NCI-H446 treated with DMSO at 0.1 percent for 48 hours (cell line): Measurements from ENCODE around the gene RBM12.
"Not testable (repeated sequence)": the region's sequence is repeated elsewhere in the genome, so short reads cannot be mapped to it uniquely, and the experiment has no call there.

Source experiments
- DNase-seq: peaks from one replicate; lab custom pipeline; 2025; lab: John Stamatoyannopoulos, UW

Gene RBM12

GRCh38 chr20:35698298-35699126 is 33.8 kb upstream of the RBM12 start:
- DNase-seq: no peak

- no peak for DNase-seq
These were observed 33.1 kb upstream of the RBM12 start for GRCh38 chr20:35697696-35698297.

GRCh38 chr20:35695978-35696377 is 31.3 kb upstream of the RBM12 start:
- no peak for DNase-seq

GRCh38 chr20:35695245-35695749 is 30.6 kb upstream of the RBM12 start:
- no peak for DNase-seq

- DNase-seq: no peak
These were observed 25.6 kb upstream of the RBM12 start for GRCh38 chr20:35690265-35690664.

GRCh38 chr20:35686872-35687271 is 22.2 kb upstream of the RBM12 start:
- DNase-seq: not testable (repeated sequence)

GRCh38 chr20:35685368-35685767 is 20.7 kb upstream of the RBM12 start:
- DNase-seq: not testable (repeated sequence)

- DNase-seq: no peak
These were observed 17.3 kb upstream of the RBM12 start for GRCh38 chr20:35681960-35682359.

- no peak for DNase-seq
These were observed 15.9 kb upstream of the RBM12 start for GRCh38 chr20:35680452-35681183.

GRCh38 chr20:35674921-35675320 is 10.2 kb upstream of the RBM12 start:
- no peak for DNase-seq

GRCh38 chr20:35673884-35674283 is 9.2 kb upstream of the RBM12 start:
- no peak for DNase-seq

- DNase-seq: no peak
These were observed 5.0 kb upstream of the RBM12 start for GRCh38 chr20:35669681-35670080.

- no peak for DNase-seq
These were observed 4.5 kb upstream of the RBM12 start for GRCh38 chr20:35669221-35669620.

GRCh38 chr20:35665949-35666288 is 1.2 kb upstream of the RBM12 start:
- DNase-seq: no peak

GRCh38 chr20:35663516-35664465 is 909 bp downstream of the RBM12 start:
- DNase-seq: no peak

GRCh38 chr20:35662551-35662950 is 2.1 kb downstream of the RBM12 start:
- DNase-seq: no peak

GRCh38 chr20:35661908-35662307 is 2.8 kb downstream of the RBM12 start:
- no peak for DNase-seq

- DNase-seq: no peak
These were observed 3.6 kb downstream of the RBM12 start for GRCh38 chr20:35661053-35661452.

- DNase-seq: no peak
These were observed 4.4 kb downstream of the RBM12 start for GRCh38 chr20:35660122-35660937.

- no peak for DNase-seq
These were observed 7.4 kb downstream of the RBM12 start for GRCh38 chr20:35657271-35657670.

GRCh38 chr20:35654415-35654814 is 10.3 kb downstream of the RBM12 start:
- DNase-seq: no peak
